ENCODE data around the gene PROSER2.
"Not testable (repeated sequence)": the region's sequence is repeated elsewhere in the genome, so short reads cannot be mapped to it uniquely, and the experiment has no call there.

PROSER2 gene

DNA sequence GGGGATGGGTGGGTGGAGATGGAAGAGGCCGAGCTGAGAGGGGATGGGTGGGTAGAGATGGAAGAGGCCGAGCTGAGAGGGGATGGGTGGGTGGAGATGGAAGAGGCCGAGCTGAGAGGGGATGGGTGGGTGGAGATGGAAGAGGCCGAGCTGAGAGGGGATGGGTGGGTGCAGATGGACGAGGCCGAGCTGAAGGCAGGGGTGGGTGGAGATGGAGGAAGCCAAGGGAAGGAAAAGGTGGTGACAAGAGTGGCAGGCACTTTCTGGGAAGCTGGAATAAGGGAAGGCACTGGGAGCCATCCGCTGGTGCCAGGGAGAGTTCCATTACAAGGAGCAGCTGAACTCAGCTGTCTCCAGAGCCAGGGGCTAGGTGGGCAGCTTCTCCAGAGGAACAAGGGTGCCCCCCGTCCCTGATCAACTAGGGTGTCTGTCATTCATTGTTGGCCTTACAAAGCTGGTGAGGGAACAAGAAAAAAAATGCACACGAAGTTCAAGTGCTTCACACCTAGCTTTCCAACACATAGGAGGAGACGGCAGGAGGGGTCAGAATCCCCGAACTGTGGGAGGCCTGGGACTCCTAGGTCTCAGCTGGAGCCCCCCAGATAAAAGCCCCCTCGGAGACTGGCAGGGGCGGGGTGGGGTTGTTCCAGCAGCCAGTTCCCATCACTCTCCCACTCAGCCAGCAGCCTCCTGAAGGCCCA, 62.4 kb downstream of the PROSER2 start:
- DNase-seq (ENCODE audit: low spot score): no peak

DNA sequence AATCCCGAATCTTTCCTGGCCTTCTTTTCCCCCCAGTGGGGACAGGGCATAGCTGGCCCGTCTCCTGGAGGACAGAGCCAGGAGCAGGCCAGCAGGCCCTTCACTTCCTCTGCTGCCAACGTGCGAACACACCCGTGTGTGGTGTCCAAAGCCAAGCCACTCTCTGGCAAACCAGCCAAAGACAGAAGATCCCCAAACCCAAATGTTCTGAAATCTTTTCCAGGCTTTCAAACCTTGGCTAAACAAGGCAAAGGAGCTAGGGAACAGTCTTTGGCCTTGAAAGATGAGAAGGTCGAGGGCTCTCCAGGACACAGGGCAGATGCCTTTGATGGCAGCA, 63.0 kb downstream of the PROSER2 start:
- DNase-seq (ENCODE audit: low spot score): no peak

- DNase-seq (ENCODE audit: low spot score): no peak
Measured at GRCh38 chr10:11886851-11887250, 63.7 kb downstream of the PROSER2 start.

DNA sequence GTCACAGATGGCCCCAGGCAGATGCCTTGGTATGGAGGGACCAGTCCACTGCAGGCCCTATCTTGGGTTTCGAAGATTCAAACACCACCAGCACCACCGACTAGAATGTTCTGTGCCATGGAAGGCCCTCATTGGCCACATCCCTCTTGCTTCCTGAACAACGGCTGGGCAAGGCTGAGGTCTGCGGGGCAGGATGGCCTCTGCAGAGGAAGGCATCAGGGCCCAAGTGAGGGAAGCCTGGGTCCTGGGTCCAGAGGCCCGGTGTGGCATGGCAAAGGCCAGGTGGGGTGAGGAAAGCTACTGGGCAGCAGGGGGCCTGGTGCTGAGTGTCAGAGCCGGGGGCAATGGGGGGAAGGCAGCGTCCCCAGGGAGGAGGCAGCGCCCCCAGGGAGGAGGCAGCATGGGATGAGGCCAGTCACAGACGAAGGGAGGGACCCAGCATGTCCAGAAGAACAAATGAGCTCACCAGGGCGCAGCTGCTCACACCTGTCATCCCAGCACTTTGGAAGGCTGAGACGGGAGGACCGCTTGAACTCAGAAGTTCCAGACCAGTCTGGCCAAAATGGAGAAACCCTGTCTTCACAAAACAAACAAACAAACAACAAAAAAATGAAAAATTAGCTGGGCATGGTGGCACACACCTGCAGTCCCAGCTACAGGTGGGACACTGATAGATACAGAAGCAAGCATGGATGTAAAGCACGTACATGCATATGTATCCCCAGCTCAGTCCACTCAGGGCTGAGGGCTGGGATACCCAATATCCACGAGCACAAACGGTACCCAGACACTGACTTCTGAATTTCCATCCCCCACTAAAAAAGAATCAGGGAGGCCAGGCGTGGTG, 64.4 kb downstream of the PROSER2 start:
- DNase-seq (ENCODE audit: low spot score): no peak

GRCh38 chr10:11889263-11889662, 66.1 kb downstream of the PROSER2 start:
- not testable (repeated sequence) for DNase-seq (ENCODE audit: low spot score)

- no peak for DNase-seq (ENCODE audit: low spot score)
Measured at GRCh38 chr10:11891776-11892486, 68.8 kb downstream of the PROSER2 start.

- DNase-seq (ENCODE audit: low spot score): no peak
Measured at GRCh38 chr10:11893749-11894278, 70.7 kb downstream of the PROSER2 start.

DNA sequence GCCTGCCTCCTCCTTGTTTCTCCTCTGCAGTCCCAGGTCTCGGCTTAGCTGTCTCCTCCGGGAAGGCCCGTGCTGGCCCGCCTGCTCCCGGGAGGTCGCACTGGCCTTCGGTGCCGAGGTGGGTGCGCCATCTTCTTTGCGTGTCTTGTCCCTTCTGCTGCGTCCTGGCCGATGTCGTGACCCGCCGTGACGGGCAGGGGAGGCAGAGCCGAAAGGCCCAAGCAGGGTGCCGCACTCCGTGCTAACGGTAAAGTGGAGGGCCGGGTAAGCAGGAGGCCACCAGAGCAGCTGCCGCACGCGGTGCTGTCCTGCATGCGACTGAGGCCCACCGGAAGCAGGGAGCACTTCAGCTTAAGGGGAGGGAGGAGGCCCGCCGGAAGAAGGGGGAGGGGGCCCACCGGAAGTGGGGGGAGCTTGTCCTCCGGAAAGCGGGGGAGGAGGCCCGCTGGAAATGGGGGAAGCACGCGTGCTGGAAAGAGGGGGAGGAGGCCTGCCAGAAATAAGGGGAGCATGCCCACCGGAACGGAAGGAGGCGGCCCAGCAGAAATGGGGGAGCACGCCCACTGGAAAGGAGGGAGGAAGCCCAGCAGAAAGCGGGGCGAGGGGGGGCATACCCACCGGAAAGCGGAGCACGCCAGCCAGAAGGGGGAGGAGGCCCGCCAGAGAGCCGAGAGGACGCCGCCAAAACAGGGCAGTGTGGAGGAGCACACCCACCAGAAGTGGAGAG, 71.4 kb downstream of the PROSER2 start:
- no peak for DNase-seq (ENCODE audit: low spot score)

DNA sequence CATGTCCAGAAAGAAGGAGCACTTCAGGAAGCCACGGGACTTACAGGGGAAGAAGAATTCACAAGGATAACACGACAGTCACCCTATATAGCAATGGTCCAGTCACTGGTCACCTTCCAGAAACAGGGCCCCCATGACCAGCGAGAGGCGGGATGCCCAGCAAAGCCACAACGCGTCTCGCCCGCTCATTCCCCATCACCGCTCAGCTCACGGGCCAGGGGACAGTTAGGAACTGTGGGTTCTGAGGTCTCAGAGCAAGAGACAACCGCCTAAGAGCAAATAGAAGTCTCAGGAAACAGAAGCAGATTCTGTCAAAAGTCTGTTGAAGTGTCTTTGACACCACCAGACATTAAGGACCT, 71.9 kb downstream of the PROSER2 start:
- no peak for DNase-seq (ENCODE audit: low spot score)

GRCh38 chr10:11895598-11895997, 72.4 kb downstream of the PROSER2 start:
- DNase-seq (ENCODE audit: low spot score): no peak

DNA sequence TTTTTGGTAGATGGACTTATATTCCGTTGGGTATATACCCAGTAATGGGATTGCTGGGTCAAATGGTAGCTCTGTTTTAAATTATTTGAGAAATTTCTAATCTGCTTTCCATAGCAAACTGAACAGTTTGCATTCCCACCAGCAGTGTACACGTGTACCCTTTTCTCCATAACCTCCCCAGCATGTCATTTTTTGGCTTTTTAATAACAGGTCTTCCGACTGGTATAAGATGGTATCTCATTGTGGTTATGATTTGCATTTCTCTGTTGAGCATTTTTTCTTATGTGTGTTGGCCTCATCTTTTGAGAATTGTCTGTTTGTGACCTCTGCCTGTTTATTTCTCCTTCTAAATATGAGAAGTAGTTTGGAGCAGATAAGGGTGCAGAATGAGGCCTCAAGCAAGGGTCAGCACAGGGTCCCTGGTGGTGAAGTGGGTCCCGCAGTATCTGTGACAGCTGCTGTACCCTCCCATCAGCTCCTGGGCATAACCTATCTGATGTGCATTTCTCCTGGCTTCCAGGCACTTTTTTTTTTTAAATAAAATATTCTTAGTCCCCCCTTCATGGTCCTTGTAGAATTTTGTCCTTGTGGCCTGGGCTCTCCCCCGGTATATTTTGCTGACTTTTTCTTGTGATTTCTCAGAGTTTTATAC, 73.5 kb downstream of the PROSER2 start:
- DNase-seq (ENCODE audit: low spot score): no peak

DNA sequence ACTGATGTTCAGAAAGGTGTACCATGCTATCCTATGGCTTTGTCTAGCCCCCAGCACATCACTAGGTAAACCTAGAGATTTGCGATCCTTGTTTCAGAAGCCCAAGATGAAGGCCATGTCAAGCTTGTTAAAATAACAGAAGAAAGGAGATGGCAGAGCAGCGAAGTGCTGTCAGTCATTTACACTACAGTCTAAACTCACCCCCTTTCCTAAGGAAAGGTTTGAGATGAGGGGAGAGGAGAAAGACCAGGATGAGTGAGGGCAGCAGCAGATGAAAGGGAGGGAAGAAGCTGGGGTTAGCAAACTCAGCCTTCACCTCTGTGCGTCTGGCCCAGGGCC, 74.8 kb downstream of the PROSER2 start:
- no peak for DNase-seq (ENCODE audit: low spot score)

GRCh38 chr10:11898372-11899066, 75.4 kb downstream of the PROSER2 start:
- no peak for DNase-seq (ENCODE audit: low spot score)

DNA sequence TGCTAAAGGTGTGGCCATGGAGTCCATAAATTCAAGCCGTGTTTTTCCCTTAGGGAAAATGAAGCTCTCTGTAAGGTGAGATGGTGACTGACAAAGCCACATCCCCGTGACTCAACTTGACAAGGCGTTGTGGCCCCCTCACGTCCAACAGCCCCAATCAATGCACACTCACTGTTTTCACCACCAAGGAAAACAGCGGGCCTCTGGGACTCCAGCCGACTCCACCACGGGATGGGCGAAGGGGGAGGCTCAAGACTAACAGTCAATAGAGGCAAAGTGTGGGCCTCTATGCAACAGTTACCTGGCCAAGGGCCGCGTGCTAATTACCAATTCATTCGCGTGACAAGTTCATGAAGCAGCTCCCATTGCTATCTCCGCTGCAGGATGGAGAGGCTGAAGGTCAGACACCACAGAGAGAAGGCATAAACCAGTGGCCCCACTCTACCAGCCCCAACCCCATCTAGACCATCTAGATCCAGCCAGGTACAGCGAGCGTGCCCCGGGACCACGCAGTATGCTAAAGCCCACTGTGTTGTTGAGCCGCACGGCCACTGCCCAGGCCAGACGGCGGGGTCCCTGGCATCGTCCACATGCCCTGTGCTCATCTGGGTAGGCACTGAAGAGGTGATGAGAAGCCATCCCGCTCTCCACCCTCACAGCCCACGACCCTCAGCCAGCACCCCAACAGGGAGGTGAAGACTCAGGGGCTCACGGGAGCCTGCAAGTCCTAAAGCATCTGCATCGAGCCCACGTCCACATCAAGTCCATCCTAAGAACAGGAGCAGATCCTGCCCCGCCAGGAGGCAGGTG, 76.1 kb downstream of the PROSER2 start:
- DNase-seq (ENCODE audit: low spot score): no peak

- DNase-seq (ENCODE audit: low spot score): no peak
Measured at GRCh38 chr10:11901036-11901301, 77.8 kb downstream of the PROSER2 start.

DNA sequence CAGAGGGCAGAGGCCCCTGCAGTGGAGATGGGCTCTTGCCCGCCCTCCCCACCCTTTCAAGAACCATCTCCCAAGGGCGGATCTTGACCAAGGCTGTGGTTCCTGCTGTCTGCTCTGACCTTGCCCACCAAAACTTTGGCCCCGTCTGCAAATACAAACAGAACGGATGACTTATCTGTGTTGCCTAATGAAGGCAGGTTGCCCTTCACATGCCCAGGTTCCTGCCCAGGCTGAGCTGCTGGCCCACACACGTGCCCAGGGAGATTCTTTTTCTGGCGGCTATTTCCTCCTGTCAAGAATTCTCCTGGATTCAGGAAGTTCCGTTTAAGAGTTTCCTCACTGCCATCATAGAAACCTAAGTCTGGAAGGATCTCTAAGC, 78.3 kb downstream of the PROSER2 start:
- DNase-seq (ENCODE audit: low spot score): no peak

DNA sequence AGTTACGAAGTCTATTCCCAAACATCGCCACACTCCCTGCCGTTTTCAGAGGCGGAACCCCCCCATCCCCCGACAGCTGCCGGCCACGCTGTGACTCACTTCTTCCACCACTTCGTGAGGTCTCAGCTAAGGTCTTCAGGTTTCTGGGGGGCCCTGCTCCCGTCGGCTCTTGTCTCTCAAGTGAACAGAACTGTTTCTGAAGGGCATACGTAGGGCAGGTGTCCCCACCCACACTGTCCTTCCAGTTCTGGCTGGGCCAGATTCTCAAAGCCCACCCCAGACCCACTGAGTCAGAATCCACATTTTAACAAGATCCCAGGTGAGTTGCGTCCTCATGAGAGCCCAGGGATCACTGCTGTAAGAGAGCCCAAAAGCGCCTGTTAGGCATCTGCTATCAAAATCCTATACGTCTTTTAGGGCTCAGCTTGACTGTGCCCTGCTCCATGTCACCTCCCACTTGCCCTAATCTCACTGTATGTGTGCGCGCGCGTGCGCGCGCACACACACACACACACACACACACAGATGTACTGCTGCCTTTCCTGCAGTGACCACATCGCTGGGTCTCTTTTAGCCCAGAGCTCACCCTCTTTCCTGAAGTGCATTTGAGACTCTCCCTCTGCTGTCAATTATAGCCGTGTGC, 78.8 kb downstream of the PROSER2 start:
- DNase-seq (ENCODE audit: low spot score): no peak

GRCh38 chr10:11902646-11903045, 79.5 kb downstream of the PROSER2 start:
- no peak for DNase-seq (ENCODE audit: low spot score)

DNA sequence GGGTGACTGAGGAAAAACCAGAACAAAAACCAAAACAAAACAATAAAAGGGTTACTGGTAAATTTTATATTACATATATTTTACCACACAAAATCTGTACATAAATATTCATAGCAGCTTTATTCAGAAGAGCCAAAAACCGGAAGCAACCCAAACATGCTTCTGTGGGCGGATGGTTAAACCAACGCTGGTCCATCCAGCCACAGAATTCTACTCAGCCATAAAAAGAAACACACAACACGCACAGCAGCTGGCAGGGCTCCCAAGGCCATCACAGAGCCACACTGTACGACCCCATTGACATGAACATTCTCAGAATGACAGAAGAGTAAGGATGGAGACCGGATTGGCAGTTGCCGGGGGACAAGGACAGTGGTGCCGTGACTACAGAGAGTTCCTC, 83.6 kb downstream of the PROSER2 start:
- no peak for DNase-seq (ENCODE audit: low spot score)

DNA sequence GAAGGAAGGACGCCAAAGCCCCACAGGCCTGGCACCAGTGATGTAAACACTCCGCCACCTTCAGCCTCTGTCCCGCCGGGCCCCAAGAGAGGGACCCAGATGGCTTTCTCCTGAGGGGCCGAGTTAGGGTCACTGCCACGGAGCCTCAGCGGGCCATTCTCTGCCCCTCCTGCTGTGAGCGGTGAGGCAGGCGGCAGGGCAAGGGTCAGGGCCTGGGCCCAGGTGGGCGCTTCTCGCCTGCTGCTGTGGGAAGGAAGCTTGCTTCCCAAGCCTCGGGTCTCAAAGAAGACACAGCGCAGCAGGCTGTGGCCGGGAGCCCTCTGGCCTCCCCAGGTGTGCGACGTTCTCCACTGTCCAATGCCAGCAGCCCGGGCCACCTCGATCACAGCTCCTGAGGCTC, 84.8 kb downstream of the PROSER2 start:
- no peak for DNase-seq (ENCODE audit: low spot score)

Measured in AG08396 (cell line).